Left renal cortex interstitium (tissue), 4 donors: ENCODE measurements around the gene NEU4. TPM values are rescaled to one million over a fixed set of nuclear protein-coding genes. Genes with fewer than 3 reads are reported as not detected.
"Not testable (repeated sequence)": the region's sequence is repeated elsewhere in the genome, so short reads cannot be mapped to it uniquely, and the experiment has no call there.

Source experiments
- DNase-seq, 4 donors: peaks; one replicate each; pipeline ENCODE4 v3.0.0-alpha.2; 2013; ENCODE audit warnings: low read depth in 4 of 4, low spot score in 2 of 4, missing footprints in 1 of 4
- polyA plus RNA-seq, 4 donors: library from polyadenylated mRNA; unstranded; fragments of 120-200 nt; gene quantifications; one replicate each; pipeline ENCODE4 v1.2.1, GENCODE V29; 2013; ENCODE audit not compliant: insufficient read length in 4 of 4

The NEU4 gene
- polyA plus RNA-seq, 4 donors, result 1.2 to 4.1 (median 1.9) TPM

DNA sequence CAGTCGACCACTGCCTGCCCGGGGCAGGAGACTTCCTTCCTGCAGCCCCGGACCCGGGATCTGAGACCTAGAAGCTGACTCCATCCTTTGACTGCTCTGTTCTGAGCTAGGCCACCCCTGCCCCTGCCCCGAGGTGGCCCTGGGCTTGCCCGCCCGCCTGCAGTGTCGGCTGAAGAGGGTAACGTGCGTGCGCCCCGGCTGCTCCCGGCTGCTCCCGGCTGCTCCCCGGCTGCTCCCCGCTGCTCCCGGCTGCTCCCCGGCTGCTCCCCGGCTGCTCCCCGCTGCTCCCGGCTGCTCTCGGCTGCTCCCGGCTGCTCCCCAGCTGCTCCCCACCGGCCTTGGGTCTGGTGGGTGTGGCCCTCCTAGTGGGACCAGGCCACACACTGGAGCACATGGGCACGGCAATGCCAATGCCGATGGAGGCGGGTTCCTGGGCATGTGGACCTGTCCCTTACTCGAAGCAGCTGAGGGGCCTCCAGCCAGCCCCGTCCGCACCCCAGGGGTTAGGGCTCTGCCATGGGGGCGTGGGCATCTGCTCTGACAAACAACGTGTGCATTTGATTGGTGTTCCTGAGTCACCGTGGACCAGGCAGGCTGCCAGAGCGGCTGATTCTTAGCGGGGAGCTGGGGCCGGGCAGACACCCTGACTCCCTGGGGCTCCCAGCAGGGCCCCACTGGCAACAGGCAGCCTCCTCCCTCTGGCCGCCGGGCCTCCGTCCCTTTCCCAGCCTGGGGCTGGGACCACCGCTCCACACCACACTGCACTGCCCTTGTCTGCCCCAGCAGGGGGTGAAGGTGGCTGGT lies 34.4 kb upstream of the NEU4 start:
- DNase-seq, result no peak

DNA sequence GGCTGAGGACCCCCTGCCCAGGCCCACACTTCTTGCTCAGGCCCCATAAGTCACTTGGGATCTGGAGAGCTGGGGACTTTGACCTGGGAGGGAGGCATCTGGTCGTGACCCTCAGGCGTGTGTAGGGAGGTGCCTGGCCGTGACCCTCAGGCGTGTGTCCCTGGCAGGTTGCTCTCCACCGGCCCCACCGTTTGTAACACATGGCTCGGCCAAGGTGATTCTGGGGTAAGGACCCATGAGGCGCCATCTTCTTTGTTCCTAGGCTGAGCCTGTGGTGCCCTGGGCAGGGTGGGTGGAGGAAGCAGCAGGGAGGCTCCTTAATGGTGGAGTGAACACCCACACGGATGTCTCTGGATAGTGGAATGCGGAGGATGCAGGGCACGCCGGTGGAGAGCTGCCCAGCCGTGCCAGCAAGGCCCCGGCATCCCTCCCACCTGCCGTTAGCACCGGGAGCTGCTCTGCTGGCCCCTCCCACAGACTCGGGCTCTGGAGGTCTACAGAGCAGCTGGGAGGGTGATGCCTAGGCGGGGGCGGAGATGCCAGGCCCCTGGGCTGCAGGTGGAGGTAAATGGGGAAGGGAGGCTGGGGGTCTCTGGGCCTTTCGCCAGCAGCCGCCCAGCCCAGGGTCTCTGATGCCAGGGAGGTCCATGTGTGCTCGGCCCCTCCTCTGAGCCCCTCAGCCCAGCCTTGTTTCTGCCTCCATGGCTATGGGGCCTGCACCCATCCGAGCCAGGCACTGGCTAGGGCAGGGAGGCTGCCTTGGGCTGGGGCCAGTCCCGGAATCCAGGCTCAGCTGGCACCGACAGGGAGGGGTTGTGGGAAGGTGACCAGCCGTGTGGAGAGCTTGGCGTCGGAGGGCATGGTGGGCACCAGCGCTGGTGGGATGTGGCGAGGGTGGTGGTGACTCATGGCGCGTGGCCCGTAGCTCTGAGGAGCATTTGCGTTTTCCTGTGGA lies 33.5 kb upstream of the NEU4 start:
- no peak for DNase-seq

DNA sequence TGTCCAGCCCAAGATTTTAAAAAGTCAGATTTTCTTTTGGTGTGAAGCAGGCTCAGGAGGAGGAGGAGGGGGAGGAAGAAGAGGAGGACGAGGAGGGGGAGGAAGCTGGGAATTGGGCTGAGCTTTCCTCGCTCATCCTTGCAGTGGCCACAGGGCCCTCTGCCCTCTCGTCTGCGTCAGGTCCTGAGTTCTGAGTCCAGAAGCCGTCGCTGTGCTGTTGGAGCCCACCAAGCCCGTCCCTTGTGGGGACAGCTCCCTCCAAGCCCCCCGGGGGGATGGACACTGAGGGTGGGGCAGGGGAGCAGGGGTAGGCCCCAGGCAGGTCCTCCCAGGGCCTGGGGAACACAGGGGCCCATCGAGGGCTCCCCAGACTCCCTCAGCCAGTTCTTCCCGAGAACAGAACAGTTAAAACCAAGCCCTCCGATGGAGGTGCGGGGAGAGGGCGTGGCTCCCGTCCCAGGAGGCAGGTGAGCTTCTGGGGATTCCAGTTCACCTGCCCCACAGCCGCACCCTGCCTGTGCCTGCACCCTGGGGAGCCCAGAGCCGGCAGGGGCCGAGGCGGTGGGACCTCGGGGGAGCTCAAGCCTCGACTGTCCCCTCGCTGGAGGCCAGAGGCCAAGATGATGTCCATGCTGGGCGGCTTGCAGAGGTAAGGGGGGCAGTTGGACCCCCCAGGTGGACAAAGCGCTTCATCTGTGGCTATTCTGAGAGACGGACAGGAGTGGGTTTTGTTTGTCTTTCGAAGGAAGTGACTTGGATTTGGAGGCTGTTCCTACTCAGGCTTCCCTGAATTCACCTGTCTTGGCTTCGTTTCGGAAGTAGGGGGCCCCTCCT lies 32.4 kb upstream of the NEU4 start, which contains the start of gene GAL3ST2:
Gene GAL3ST2, plus strand, starts transcription at position 487 of the 834 bp plus-strand sequence. Its CDS starts 134 bp downstream, at position 621.
- no peak for DNase-seq

DNA sequence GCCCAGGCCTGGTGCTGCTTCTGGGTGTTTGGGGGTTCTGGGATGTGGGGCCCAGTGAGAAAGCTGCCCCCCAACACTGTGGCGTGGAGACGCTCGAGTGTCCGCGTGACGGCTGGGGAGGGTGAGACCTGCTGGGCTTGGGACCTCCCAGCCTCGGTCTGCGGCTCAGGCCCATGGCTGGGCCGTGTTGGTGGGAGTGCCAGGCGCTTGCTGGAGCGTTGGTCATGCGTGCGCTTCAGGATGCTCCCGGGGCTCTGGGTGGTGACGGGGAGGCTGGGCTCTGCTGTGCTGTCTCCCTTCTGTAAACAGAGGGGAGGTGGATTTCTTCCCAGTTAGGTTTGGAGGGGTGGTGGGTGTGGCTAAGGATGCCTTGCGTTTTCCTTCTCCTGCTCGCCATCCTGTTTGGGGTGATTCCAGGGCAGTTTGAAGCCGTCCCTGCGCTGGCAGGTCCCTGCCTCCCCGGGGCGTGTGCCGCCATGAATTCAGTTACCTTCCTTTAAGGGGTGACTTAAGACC lies 31.8 kb upstream of the NEU4 start:
- DNase-seq, result no peak

DNA sequence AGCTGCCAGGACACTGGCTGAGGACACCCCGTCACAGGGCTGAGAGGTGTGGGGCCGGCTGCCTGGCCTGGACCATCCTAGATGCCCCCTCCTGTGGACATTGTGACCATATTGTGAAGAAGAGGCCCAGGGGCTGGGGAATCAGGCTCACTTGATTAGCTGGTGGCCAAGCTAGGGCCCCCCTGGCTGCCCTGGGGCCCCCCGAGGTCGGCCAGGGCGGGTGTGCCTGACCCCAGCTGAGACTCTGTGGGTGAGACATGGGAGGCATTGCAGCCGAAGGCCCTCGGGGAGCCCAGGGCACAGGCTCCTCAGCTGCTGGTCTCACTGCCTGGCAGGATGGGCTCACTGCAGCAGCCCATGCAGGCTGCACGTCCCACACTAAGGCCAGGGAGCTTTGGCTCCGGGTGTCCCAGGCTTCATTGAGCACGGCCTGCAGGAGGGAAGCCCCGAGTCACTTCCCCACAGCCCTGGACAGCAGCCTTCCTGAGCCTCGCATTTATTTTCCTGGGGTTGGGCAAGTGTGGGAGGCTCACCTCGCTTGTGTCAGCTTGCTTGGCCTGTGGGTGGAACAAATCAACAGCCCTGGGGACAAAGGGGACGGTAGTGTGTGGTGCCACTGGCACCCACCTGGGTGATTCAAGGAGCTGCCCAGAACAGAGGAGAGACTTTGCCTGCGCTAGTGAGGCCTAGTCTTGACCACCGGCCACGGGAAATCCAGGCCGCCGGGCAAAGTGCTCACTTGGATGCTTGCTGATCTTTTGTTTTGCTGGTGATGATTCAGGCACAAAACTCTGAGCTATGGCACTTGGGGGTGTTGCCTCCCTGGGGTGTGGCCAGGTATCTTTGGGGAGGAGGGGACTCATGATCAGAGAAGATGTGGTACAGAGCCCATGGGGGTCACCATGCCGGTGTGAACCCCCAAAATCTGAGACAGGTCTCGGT lies 31.0 kb upstream of the NEU4 start:
- DNase-seq, result no peak

DNA sequence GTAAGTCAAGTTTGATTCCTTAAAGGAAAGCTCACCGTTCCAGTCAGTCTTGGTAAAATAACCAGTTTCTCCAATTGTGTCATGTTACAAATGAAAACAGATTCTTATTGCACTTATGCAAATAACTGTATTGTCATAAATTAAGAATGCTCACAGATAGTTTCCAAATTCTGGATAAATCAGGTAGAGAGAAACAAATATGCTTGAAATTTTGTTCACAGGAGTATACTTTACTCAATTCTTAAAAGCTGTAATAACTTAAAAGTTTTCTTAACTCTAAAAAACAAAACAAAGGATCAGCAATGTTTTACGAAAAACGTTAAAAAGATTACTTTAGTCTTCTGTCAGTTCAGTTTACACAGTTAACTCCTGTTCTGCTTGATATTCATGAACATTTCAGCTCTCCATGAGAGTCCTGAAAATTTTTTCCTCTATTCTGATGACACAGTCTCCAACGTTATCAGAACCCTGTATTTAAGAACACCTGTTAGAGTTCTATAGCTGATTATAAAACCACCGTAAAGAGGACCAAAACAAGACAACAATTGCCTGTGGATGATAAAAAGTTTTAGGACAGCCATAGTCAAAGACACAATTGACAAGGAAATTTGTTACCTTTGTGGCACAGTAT lies 27.9 kb upstream of the NEU4 start:
- no peak for DNase-seq

DNA sequence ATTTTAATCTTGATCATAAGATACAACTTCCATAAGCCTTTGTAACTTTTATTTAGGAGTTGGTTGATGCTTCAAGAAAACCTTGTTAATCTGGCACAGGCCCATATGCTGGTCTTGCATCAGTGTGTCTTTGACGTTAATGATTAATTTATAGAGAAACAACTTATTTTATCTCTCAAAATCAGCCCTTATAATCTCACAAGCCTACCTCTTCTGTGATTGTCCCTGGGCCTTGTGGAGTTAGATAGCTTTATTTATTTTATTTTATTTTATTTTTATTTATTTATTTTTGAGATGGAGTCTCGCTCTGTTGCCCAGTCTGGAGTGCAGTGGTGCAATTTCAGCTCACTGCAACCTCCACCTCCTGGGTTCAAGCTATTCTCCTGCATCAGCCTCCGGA lies 26.9 kb upstream of the NEU4 start:
- DNase-seq, result not testable (repeated sequence)

DNA sequence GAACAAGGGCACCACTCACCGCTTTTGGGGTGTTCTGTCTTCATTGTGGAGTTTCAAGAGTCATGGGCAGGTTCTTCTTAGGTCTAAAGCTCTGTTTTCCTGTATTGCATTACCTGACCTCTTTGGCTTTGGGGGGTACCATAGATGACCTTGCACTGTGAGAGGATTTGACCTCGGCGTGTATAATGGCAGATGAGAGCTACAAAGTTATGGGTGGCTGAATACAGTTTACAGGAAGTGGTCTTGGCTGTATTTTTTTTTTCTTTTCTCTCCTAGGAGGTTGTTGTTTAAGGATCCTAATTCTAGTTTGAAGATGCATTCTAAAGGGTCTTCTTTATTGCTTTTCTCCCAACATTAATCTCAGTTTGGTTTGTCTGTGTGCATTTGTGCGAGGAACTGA lies 20.9 kb upstream of the NEU4 start:
- DNase-seq, result no peak

DNA sequence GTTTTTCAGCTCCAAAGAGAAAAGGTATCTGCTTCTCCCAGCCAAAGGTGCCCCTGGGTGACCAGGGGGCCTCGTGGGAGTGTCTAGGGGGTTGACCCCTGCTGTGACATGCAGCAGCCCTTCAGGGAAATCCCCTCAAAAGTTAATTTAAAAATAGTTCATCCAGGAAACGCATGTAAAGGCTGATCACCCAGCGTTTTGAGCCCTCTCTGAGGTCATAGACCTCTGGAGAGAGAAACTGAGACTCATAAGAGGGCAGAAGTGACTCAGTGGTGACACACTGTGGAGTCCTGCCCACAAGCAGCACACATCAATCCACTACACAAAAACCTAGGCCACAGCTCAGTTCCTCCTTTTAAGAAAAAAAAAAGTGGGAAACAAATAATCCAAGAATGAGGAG lies 20.4 kb upstream of the NEU4 start:
- DNase-seq, result no peak

DNA sequence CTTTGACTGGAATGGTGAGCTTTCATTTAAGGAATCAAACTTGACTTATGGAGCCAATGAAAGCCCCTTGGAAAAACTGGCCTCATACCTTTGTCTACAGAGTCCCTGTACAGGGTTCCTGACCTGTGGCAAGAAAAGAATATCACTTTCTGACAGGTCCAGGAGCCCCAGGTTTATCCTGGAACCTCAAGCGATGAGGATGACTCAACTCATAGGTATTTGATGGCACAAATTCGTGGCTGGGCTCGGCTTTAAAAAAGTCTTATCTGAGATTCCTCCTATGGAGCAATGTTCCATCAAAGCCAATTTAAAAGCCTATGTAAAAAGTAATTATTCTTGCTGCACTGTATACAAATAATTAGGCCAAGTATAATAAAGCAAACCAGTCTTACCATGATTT lies 17.6 kb upstream of the NEU4 start:
- not testable (repeated sequence) for DNase-seq

DNA sequence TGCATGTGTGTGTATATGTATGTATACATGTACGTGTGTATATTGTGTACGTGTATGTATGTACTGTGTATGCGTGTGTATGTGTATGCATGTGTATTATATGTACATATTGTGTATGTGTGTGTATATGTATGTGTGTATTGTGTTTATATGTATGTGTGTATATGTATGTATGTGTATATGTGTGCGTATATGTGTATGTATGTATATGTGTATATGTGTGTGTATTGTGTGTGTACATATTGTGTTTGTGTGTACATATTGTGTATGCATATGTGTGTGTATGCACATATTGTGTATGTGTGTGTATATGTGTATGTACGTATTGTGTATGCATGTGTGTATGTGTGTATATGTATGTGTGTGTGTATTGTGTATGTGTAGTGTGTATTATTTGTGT lies 15.6 kb upstream of the NEU4 start:
- no peak for DNase-seq

DNA sequence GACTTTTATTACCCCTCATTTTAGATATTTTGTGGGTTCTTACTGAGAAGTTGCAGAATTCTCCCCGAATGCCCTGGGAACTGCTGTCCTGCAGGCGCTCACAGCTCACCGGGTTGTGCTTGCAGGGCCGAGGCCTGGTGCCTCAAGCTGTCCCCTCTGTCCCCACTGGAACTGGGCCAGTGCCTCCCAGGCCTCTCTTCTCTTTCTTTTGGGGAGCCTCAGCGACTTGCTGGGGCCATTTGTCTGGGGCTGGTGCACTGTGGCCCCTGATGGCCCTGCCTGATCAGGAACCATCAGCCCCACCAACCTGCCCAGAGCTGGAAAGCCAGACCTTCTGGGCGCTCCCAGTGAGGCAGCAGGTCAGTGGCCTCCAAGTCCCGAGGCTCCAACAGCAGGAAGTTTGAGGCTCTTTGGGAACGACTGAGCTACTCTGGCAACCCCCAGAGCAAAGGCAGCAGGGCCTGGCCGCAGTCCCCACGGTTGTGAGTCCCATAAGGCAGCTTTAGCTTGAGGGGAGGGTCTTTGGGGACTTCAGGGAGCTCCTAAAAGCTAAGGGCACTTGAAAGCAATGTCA lies 14.7 kb upstream of the NEU4 start:
- DNase-seq, result no peak

DNA sequence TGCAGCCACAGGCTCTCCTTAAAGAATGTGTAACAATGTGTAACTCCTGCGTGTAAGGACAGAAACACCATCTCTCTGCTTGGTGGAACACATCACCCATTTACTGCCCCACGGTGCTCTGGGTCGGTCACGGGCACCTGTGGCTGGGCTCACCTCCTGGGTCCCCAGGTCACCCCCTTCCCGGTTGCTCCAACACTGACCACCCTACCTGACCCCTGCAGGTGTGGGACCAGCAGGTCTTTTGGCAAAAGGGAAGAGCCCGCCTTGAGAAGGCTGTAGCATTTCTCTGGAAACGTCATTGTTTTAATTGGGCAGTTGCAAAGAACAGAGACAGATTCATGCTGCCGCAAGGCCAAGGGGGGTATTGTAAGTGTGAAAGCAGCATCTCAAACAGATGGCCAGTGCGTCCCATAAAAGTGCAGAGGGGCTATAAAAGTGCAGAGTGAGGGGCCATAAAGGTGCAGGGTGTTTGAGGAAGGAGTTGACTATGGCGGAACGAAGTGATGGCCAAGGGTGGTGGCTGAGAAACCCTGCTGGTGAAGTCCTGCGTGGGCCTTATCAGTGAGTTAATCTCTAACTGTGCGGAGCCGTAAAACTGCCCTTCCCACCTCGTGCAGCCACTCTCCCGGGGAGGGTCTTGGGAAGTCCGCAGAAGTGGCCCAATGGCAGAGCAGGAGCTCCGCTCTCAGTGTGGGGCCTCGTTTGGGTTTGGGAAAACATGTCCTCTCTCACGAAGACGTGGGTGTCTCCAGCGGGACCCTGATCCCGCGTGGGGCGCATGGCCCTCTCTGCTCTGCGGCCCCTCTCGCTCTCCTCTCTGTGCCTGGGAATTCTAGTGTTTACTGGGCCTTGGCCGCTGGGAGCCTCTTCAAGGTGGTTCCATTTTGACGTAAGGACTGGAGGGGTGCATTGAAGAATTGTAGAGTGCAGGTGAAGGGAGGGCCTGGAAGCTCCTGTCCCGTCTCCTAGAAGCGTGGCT lies 13.7 kb upstream of the NEU4 start:
- DNase-seq, result no peak

DNA sequence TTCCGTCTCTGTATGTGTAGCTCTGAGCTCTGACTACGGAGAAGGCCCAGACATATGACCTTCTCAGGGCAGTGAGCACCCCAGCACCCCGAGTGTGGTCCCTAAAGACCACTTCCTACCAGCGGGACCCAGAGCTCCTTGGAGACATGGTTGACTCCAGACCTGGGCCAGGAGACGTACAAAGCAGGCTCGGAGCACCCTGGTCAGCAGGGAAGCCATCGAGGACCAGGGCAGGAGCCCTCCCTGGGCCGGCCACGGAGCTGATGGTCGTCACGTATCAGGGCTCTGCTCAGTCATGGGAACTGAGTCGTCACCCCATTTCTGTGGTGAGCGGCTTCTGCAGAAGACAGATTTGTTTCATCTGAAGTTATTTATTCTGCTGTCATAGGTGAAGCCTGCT lies 12.8 kb upstream of the NEU4 start:
- no peak for DNase-seq

DNA sequence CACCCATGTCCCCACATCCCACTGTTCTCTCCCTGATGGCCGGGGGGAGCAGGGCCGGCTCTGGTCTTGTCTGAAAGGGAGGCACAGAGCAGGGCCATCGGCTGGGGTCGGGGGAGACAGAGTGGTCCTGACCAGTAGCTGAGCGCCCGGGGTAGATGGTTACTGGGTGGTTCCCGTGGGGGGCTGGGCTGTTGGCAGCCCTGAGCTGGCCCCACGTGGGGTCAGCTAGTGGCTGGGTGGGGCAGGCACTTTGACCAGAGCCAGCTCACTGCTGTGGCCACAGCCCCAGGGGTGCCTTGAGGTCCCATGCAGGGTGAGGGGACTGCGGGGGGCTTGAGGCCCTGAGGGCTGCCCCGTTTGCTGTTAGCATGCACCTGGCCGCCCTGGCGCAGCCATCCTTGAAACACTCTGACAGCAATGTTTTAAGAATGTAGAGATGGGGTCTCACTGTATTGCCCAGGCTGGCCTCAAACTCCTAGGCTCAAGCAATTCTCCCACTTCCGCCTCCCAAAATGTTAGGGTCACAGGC lies 12.3 kb upstream of the NEU4 start:
- no peak for DNase-seq

DNA sequence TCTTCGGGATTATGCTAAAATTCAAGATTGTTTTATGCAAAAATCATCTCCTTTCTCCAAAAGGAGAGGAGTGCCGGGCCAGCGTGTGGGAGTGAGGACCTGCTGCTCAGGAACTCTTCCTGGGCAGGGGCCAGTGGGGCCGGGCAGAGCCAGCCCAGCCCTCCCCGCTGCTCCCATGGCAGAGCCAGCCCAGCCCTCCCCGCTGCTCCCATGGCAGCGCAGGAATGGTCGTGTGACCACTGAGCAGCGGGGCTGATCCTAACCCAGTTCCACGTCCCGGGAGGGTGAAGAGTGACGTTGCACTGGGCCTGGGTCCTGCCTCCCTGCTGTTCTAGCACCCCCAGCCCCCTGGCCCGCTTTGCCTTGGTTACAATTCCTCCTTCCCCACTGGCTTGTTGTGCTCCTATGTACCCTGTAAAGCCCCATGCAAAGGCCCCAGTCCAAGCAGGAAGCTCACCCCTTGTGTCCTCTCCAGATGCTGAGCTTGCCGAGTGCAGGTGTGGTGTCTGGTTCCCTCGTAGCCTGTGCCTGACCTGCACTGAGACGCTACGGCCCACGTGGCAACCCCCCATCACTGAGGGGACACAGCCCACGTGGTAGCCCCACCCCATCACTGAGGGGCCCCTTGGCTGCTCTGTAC lies 11.4 kb upstream of the NEU4 start:
- no peak for DNase-seq
